PC-9 (cell line): ENCODE results near the gene RNASEH2B.

Experiments
- EZH2 ChIP-seq: fragments of 200-600 bp; sonication (generic); IDR thresholded peaks from 2 replicates; pipeline ENCODE4 v1.8.0; 2017; ENCODE audit warnings: antibody characterized with exemption, low read depth
- TF ChIP-seq, protein P1 (sequence below): fragments of 200-600 bp; sonication (generic); conservative IDR thresholded peaks from 2 replicates; pipeline ENCODE4 v1.6.1; 2017; ENCODE audit warnings: mixed run types, antibody characterized with exemption, mild to moderate bottlenecking, moderate library complexity

DNA sequence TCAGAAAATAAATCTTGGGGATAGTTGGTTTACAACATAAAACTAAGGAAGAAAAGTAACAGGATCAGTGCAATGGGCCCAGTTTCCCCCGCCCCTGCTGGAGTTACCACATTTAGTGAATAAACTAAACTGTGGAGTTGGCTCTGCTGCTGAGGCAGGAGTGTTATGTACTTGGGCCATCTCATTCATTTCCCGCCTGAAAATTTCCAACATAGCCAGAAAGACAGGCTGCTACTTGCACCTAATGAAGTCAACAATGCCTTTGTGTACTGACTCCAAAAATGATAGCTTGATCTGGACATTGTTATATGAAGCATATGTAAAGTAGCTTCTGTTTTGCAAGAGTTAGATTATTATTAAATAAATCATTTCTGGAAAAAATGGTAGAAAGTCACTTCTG lies 7.9 kb upstream of the RNASEH2B start:
- TF ChIP-seq, protein P1, sequence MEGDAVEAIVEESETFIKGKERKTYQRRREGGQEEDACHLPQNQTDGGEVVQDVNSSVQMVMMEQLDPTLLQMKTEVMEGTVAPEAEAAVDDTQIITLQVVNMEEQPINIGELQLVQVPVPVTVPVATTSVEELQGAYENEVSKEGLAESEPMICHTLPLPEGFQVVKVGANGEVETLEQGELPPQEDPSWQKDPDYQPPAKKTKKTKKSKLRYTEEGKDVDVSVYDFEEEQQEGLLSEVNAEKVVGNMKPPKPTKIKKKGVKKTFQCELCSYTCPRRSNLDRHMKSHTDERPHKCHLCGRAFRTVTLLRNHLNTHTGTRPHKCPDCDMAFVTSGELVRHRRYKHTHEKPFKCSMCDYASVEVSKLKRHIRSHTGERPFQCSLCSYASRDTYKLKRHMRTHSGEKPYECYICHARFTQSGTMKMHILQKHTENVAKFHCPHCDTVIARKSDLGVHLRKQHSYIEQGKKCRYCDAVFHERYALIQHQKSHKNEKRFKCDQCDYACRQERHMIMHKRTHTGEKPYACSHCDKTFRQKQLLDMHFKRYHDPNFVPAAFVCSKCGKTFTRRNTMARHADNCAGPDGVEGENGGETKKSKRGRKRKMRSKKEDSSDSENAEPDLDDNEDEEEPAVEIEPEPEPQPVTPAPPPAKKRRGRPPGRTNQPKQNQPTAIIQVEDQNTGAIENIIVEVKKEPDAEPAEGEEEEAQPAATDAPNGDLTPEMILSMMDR: no peak
- TF ChIP-seq EZH2: no peak
